ENCODE measurements around the gene PRDM11.
"Not testable (repeated sequence)": the region's sequence is repeated elsewhere in the genome, so short reads cannot be mapped to it uniquely, and the experiment has no call there.

PRDM11 gene

GRCh38 chr11:45146072-45147016 lies at the start of gene PRDM11:
Gene PRDM11 (plus strand): TSS chr11:45146639. CDS start chr11:45181767, 35,128 bp downstream.
- DNase-seq = no peak

DNA sequence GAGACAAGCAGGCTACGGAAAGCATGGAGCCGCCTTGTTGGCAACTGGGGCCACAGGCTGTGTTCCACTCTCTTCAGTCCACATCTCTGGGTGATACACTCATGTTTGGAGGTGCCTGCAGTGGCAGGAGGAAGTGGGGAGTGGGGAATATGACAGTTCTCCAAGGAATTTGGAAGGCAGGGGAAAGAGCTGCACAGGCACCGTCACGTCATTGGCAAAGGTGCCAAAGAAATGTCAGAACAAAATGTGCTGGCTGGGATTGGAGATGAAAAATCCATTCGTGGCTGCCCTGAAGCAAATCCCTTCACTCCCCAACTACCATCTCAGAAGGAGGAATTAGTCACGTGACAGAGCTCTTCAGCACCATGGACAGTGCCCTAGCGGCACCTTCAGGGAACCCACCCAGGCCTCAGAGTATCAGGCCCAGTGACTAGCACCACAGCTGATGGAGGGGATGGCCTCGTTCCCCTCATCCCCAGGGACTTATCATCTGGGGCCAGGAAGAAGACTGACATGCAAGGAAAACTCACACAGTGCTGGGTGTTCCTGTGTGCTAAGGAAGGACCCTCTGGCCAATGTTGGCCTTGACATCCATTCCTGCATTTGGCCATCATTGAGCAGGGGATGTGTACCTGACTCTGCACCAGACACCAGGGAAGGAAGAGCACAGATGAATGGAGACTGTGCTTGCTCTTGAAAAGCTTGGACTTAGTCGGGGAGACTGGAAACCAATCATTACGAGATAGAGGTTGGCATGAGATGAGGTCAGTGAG lies 48.5 kb upstream of the PRDM11 start:
- no peak for DNase-seq

GRCh38 chr11:45098929-45099328 lies 47.5 kb upstream of the PRDM11 start:
- DNase-seq = no peak

- DNase-seq = no peak
These were observed 46.1 kb upstream of the PRDM11 start for GRCh38 chr11:45100339-45100738.

DNA sequence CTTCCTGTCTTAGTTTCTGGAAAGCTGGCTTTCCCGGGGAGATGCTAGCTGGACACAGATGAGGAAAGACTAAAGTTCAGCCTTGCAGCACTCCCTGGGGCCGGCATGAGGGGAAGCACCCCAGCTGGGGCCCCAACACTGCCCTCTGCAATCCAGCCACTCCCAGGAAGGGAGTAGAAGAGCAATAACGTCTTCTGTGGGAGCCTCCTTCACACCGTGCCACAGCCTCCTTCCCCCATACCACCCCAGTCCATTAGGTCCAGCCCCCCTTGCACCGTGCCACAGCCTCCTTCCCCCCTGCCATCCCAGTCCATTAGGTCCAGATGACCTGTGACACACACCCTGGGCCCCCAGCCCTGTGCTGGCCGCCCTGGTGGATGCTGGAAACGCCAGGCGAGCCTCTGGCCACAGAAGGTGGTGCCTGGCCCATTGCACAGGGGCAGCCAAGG lies 44.1 kb upstream of the PRDM11 start:
- no peak for DNase-seq

DNA sequence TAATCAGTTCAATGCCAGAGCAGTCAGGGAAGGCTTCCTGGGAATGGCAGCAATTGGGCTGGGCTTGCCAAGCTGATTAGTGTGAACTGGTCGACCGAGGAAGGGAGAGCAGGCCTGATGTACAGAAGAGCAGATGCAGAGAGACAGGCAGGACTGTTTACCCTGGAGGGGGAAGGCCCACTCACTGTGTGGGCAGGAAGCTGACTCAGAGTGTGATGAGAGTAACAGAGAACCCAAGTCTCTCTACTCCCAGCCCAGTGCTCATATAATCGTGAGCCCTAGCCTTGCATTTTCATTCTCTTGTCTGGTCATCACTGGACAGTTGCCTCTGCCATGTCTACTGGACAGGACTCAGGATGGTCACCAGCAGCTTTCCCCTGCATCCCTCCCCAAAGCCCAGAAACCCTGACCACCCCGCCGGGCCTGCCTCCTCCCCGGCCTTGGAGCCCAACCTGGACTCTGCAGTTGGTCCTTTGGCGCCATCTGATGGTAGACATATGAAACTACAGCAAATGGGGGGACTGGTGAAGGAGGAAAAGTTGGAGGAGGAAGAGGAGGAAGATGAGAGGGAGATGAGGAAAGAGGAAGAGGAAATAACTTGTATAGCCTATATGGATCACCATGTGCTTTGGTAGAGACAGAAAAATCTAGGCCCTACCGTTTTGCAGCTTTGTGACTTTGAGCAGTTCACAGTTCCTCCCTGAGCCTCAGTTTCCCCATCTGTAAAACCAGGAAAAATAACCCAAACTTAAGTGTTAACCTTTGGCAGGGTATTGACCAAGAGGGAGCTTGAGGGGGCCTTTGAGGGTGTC lies 43.4 kb upstream of the PRDM11 start:
- peak; percentile 40 for DNase-seq

- no peak for DNase-seq
These were observed 42.2 kb upstream of the PRDM11 start for GRCh38 chr11:45104006-45104789.

- DNase-seq = no peak
These were observed 41.7 kb upstream of the PRDM11 start for GRCh38 chr11:45104790-45105084.

DNA sequence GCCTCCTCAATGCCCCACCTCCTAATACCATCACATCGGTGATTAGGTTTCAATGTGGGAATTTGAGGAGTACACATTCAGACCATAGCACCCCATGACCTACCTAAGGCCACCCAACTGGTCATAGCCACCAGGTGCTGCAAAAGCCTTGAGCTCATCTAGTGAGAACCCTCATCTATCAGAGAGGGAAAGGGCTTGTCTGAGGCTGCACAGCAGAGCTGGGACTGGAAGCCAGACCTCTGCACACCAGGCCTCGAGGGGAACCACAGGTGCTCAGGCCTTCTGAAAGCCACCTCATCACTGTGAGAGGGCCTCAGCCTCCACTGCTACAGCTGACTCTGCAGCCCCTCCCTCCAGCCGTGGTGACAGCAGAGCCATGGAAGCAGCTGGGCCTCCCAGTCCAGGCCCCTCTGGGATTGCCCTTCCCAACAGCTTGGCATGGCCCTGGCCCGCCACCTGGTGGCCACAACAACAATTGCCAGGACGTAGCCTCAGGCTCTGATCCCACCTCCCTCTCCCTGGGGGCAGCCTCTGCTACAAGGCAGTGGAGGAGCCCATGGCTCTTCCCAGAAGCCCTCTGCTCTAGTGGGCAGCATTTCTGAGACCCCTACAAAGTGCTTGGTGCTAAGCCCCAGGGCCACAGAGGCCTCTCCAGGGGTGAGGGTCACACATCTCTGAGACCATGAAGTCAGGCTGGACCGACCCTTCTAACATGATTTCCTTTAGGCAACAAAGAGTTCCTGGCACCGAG lies 41.0 kb upstream of the PRDM11 start:
- no peak for DNase-seq

- DNase-seq = no peak
These were observed 40.5 kb upstream of the PRDM11 start for GRCh38 chr11:45105984-45106375.

GRCh38 chr11:45106440-45106839 lies 40.0 kb upstream of the PRDM11 start:
- DNase-seq = no peak

- no peak for DNase-seq
These were observed 39.4 kb upstream of the PRDM11 start for GRCh38 chr11:45107029-45107428.

GRCh38 chr11:45108070-45109064 lies 38.1 kb upstream of the PRDM11 start:
- DNase-seq = no peak

- DNase-seq = no peak
These were observed 37.0 kb upstream of the PRDM11 start for GRCh38 chr11:45109400-45109799.

DNA sequence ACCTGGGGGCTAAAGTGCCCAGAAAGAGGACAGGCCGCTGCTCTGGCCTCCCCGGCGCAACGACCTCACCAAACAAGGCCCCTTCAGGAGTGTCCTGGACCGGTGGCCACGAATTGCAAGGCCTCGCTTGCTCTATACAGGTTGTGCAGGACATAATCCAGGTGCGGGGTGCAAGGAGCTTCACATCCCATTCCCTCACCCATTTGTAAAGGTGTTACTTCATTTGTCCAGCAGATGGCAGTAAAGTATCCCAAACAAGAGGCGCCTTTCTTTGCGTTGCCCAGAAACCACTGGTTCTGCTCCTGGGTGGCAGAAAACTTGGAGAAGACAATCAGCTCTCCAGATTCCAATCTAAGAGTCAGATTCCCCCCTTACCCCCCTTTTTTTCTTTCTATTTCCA lies 35.9 kb upstream of the PRDM11 start:
- DNase-seq = no peak

DNA sequence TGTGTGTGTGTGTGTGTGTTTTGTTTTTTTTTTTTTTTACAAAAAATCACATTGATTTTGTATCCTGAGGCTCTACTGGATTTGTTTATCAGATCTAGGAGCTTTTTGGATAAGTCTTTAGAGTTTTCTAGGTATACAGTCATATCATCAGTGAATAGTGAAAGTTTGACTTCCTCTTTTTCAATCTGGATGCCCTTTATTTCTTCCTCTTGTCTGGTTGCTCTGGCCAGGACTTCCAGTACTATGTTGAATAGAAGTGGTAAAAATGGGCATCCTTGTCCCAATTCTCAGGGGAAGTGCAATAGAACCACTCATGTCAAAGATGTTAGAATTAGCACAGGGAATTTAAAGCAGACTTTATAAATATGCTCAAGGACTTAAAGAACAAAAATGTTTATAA lies 32.6 kb upstream of the PRDM11 start:
- no peak for DNase-seq

DNA sequence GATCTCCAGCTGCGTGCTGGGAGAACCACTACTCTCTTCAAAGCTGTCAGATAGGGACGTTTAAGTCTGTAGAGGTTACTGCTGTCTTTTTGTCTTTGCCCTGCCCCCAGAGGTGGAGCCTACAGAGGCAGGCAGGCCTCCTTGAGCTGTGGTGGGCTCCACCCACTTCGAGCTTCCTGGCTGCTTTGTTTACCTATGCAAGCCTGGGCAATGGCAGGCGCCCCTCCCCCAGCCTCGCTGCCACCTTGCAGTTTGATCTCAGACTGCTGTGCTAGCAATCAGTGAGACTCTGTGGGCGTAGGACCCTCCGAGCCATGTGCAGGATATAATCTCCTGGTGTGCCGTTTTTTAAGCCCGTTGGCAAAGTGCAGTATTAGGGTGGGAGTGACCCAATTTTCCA lies 18.6 kb upstream of the PRDM11 start:
- DNase-seq = not testable (repeated sequence)

- DNase-seq = no peak
These were observed 12.6 kb upstream of the PRDM11 start for GRCh38 chr11:45133878-45134277.

GRCh38 chr11:45141171-45141570 lies 5.3 kb upstream of the PRDM11 start:
- no peak for DNase-seq

GRCh38 chr11:45141631-45142030 lies 4.8 kb upstream of the PRDM11 start:
- DNase-seq = no peak

Data from GOT3 (cell line).